Anterior cingulate cortex (tissue), 58 donors: Measurements from ENCODE around the gene NKIRAS1.
A peak's percentile ranks its signal among the peaks of the same experiment; 100 is the strongest.
"Not testable (repeated sequence)": the region's sequence is repeated elsewhere in the genome, so short reads cannot be mapped to it uniquely, and the experiment has no call there.

Experiments used
- DNase-seq, 58 donors: peaks; one replicate each; lab custom pipeline; 2025; lab: John Stamatoyannopoulos, UW

NKIRAS1 gene

GRCh38 chr3:23873941-23874340, 42.8 kb downstream of the NKIRAS1 start:
- no peak for DNase-seq

- DNase-seq, result no peak
Measured at GRCh38 chr3:23872330-23872729, 44.5 kb downstream of the NKIRAS1 start.

- DNase-seq, result not testable (repeated sequence)
Measured at GRCh38 chr3:23871361-23871760, 45.4 kb downstream of the NKIRAS1 start.

- not testable (repeated sequence) for DNase-seq
Measured at GRCh38 chr3:23870663-23871043, 46.1 kb downstream of the NKIRAS1 start.

- DNase-seq, result no peak
Measured at GRCh38 chr3:23869977-23870662, 46.7 kb downstream of the NKIRAS1 start.

GRCh38 chr3:23867838-23868237, 49.0 kb downstream of the NKIRAS1 start:
- DNase-seq, result no peak

GRCh38 chr3:23867400-23867799, 49.4 kb downstream of the NKIRAS1 start:
- DNase-seq, result no peak

GRCh38 chr3:23865595-23866396, 51.0 kb downstream of the NKIRAS1 start:
- DNase-seq, result peak in 35 of 58 donors; percentile 10 to 63 (median 29)

GRCh38 chr3:23864931-23865330, 51.9 kb downstream of the NKIRAS1 start:
- no peak for DNase-seq

- DNase-seq, result no peak
Measured at GRCh38 chr3:23863060-23863459, 53.7 kb downstream of the NKIRAS1 start.

- DNase-seq, result no peak
Measured at GRCh38 chr3:23861689-23862088, 55.1 kb downstream of the NKIRAS1 start.

GRCh38 chr3:23859839-23860382, 56.9 kb downstream of the NKIRAS1 start:
- no peak for DNase-seq

- DNase-seq, result peak in 1 of 58 donors; percentile 17
Measured at GRCh38 chr3:23859012-23859743, 57.6 kb downstream of the NKIRAS1 start.

- no peak for DNase-seq
Measured at GRCh38 chr3:23856286-23856685, 60.5 kb downstream of the NKIRAS1 start.

GRCh38 chr3:23849462-23849861, 67.3 kb downstream of the NKIRAS1 start:
- not testable (repeated sequence) for DNase-seq

- DNase-seq, result no peak
Measured at GRCh38 chr3:23845326-23846216, 71.2 kb downstream of the NKIRAS1 start.

GRCh38 chr3:23843869-23844268, 72.9 kb downstream of the NKIRAS1 start:
- no peak for DNase-seq
